Measurements from ENCODE around the gene SIDT2. TPM values are rescaled to one million over a fixed set of nuclear protein-coding genes. Genes with fewer than 3 reads are reported as not detected.

SIDT2 gene
- total RNA-seq, 2 donors from 2014 or later: 42.0 to 88.7 TPM

DNA sequence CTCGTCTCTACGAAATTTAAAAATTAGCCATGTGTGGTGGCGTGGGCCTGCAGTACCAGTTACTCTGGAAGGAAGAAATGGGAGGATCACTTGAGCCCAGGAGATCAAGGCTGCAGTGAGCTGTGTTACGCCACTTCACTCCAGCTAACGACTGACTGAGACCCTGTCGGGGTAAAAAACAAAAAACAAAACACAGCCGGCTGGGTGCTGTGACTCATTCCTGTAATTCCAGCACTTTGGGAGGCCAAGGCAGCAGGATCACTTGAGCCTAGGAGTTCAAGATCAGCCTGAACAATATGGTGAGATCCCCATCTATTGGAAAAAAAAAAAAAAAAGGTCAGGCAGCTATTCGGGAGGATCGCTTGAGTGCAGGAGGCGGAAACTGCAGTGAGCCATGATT lies 32.0 kb upstream of the SIDT2 start:
- intact Hi-C loops (cut with DNase I): no loop called here
- H3K27me3 ChIP-seq: no peaks in the 10 kb centered on the region
- H3K36me3 ChIP-seq (replicated peaks in 1 of 2; ENCODE audit: insufficient read depth in 1 of 2, low read depth in 2 of 2): no peaks in the 10 kb centered on the region
- WGBS, 2 donors: 60 to 63% methylated on average over 10 of the region's 10 CpGs
- H3K4me1 ChIP-seq: peaks cover 57% of the 10 kb centered on the region
- no peak overlapping the region for H3K4me3 ChIP-seq
- no peaks in the 10 kb centered on the region for H3K9me3 ChIP-seq
- peak overlapping the region in 2 of 4 donors; percentile 27 to 32 for H3K27ac ChIP-seq
- DNase-seq (no peak), ATAC-seq (no peak)
- no peak for TF ChIP-seq CTCF (IDR thresholded peaks at IDR 0.05)
- TF ChIP-seq POLR2A (IDR thresholded peaks at IDR 0.05): no peak

GRCh38 chr11:117152066-117152465 lies 26.5 kb upstream of the SIDT2 start:
- H3K36me3 ChIP-seq (replicated peaks in 1 of 2; ENCODE audit: insufficient read depth in 1 of 2, low read depth in 2 of 2): no peaks in the 10 kb centered on the region
- no peak overlapping the region for H3K4me3 ChIP-seq
- H3K9me3 ChIP-seq: no peaks in the 10 kb centered on the region
- no peak for TF ChIP-seq POLR2A (IDR thresholded peaks at IDR 0.05)
- TF ChIP-seq CTCF (IDR thresholded peaks at IDR 0.05): no peak
- H3K27me3 ChIP-seq: no peaks in the 10 kb centered on the region
- DNase-seq (no peak), ATAC-seq (no peak)
- H3K27ac ChIP-seq: no peak overlapping the region
- intact Hi-C loops (cut with DNase I): no loop called here
- peaks cover 72% of the 10 kb centered on the region for H3K4me1 ChIP-seq
- WGBS, 2 donors: 43 to 57% methylated on average over 2 of the region's 2 CpGs

DNA sequence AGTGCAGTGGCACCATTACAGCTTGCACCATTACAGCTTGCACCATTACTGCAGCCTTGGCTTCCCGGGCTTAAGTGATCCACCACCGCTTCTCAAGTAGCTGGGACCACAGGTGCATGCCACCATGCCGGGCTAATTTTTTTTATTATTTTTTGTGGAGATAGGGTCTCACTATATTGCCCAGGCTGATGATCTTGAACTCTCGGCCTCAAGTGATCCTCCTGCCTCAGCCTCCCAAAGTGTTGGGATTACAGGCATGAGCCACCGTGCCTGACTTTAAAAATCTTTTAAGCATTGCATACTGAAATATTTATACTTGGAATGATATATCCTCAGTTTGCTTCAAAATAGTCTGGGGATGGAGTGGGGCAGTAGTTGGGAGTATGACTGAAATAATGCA lies 24.1 kb upstream of the SIDT2 start:
- Histone ChIP-seq H3K27ac (no peak overlapping the region), H3K4me3 (no peak overlapping the region), H3K9me3 (no peaks in the 10 kb centered on the region), H3K4me1 (peaks cover 58% of the 10 kb centered on the region), H3K36me3 (replicated peaks in 1 of 2; ENCODE audit: insufficient read depth in 1 of 2, low read depth in 2 of 2) (peaks cover 0 to 2% of the 10 kb centered on the region in 2 donors), H3K27me3 (no peaks in the 10 kb centered on the region)
- intact Hi-C loops (cut with DNase I): no loop called here
- no peak for ATAC-seq
- no peak for DNase-seq
- no peak for TF ChIP-seq CTCF (IDR thresholded peaks at IDR 0.05)
- no peak for TF ChIP-seq POLR2A (IDR thresholded peaks at IDR 0.05)
- WGBS, 2 donors: 85 to 94% methylated on average over 5 of the region's 5 CpGs

DNA sequence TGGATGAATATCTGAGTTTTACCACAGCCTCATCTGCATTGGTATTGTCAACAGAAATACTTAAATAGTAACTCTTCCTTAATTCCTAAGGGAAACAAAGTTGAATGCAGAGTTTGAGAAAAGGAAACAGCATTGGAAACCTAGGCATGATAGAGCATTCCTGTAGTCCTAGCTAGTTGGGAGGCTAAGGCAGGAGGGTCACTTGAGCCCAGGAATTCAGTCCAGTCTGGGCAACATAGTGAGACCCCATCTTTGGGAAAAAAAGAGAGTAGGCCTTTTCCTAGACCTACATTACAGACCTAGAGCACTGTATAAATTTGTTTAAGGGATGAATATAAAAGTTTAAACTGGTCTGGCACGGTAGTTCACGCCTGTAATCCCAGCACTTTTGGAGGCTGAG lies 21.0 kb upstream of the SIDT2 start:
- WGBS, 2 donors: 88 to 97% methylated on average over 2 of the region's 2 CpGs
- Histone ChIP-seq H3K36me3 (replicated peaks in 1 of 2; ENCODE audit: insufficient read depth in 1 of 2, low read depth in 2 of 2) (peaks cover 6 to 7% of the 10 kb centered on the region in 2 donors), H3K9me3 (no peaks in the 10 kb centered on the region), H3K4me3 (no peak overlapping the region), H3K27ac (no peak overlapping the region), H3K27me3 (no peaks in the 10 kb centered on the region), H3K4me1 (peaks cover 30% of the 10 kb centered on the region)
- DNase-seq (no peak), ATAC-seq (no peak)
- intact Hi-C loops (cut with DNase I): no loop called here
- TF ChIP-seq CTCF (IDR thresholded peaks at IDR 0.05) (no peak), POLR2A (IDR thresholded peaks at IDR 0.05) (no peak)

DNA sequence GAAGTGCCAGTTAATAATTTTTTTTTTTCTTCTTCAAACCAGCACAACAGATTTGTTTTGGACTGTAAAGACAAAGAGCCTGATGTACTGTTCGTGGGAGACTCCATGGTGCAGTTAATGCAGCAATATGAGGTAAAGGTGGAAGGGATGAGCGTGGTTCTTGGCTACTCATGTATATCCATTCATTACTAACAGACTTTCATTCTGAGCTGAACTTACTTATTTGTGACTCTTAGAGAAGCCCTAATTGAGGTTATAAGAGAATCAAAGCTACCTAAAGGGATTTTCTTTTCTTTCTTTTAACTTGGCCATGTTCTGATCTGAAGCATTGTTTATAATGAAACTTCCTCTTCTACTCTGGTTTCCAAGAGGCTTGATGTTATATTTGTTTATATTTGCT lies 18.7 kb upstream of the SIDT2 start:
- H3K4me1 ChIP-seq: peaks cover 8% of the 10 kb centered on the region
- intact Hi-C loops (cut with DNase I): no loop called here
- no peak for DNase-seq
- no peak for ATAC-seq
- no peak for TF ChIP-seq POLR2A (IDR thresholded peaks at IDR 0.05)
- no peak for TF ChIP-seq CTCF (IDR thresholded peaks at IDR 0.05)
- no peak overlapping the region for H3K27ac ChIP-seq
- H3K9me3 ChIP-seq: no peaks in the 10 kb centered on the region
- no peak overlapping the region for H3K4me3 ChIP-seq
- no peaks in the 10 kb centered on the region for H3K27me3 ChIP-seq
- peaks cover 6 to 19% of the 10 kb centered on the region in 2 donors for H3K36me3 ChIP-seq (replicated peaks in 1 of 2; ENCODE audit: insufficient read depth in 1 of 2, low read depth in 2 of 2)
- WGBS, 2 donors: 87 to 93% methylated on average over 2 of the region's 2 CpGs

Measured in body of pancreas (tissue), 4 donors.